ENCODE measurements around the gene NKTR. TPM values are rescaled to one million over a fixed set of nuclear protein-coding genes. Genes with fewer than 3 reads are reported as not detected.
A peak's percentile ranks its signal among the peaks of the same experiment; 100 is the strongest.

Gene NKTR
- total RNA-seq, 1 donor from 2014 or later: 25.4 TPM

DNA sequence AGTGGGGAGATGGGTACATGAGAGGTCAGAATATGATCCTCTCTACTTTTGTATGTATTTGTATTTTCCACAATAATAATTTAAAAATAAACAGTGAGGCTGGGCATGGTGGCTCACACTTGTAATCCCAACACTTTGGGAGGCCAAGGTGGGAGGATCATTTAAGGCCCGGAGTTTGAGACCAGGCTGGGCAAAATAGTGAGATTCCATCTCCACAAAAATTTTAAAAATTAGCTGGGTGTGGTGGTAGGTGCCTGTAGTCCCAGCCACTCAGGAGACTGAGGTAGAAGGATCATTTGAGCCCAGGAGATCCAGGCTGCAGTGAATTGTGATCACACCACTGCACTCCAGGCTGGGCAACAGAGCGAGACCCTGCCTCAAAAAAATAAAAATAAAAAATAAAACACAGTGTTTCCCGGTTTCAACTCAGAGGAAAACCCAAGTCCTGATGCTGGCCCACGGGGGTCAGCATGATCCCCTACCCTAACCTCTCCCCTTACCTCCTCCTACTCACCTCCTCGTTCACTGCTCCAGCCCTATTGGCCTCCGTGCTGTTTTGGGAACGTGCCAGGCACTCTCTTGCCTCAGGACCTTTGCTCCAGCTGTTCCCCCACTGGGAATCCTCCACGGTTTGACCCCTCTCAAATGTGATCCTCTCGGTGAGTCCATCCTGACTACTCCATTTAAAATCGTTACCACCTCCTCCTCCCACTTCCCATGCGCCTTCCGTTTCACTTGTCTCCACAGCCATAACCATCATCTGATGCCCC, 82.0 kb downstream of the NKTR start:
- no peak for ATAC-seq

DNA sequence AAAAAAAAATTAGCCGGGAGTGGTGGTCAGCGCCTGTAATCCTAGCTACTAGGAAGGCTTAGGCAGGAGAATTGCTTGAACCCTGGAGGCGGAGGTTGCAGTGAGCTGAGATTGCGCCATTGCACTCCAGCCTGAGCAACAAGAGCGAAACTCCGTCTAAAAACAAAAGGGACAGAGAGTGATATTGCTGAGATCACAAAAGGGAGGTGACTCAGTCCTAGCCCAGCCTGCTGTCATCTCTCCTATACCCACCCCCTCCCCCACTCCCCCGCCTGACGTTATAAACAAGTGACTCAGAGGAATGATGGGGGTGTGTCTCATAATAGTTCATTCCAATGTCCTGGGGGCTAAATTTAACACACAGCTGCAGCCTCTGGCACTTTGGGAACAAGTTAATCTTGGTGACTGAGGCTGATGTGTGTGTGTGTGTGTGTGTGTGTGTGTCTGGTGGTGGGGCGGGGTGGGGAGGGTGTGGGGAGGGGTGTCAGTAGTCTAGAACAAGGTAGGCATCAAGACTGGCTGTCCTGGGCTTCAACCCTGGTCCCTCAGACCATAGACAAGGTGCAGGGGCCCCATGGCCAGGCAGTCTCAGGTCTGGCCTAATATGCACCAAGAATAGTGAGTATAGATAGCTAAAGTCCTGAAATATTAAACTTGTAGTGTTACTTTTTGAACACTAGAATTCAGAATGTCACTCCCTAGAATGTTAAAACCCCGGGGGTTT, 83.6 kb downstream of the NKTR start:
- peak; percentile 96 for ATAC-seq

DNA sequence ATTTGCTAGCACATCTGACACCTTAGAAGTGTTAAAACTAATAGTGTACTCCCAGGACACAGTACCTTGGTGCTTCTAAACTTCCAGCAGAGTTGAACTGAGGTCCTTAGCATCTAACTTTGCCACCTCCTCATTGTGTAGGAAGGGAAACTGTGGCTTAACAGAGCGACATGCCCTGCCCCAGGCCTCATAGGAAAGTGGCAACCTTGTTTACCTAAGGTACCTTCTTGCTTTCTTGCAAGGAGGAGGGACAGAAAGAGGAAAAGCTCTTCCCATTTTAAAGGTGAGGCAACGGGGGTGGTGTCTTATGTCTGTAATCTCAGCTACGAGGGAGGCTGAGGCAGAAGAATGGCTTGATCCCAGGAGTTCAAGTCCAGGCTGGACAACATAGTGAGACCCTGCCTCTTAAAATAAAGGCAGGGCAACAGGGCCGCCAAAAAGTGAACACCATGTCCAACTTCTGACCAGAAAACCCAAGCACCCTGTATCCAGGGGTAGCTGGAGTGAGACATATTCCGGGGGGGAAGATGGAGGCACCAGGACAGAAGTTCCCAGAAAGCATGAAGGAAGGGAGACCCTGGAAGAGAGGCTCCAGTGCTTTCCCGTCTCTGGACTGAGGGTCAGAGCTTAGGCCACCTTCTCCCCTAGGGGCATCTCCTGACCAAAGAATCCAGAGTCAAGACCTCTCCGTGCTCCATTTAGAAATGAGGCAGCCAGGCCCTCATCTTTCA, 84.3 kb downstream of the NKTR start:
- ATAC-seq: no peak

- ATAC-seq: no peak
Observed at GRCh38 chr3:42685363-42685881, 84.9 kb downstream of the NKTR start, which contains the start of gene KLHL40. TSS of gene KLHL40 (plus strand) at chr3:42685537. CDS start at chr3:42685619, 82 bp downstream.

DNA sequence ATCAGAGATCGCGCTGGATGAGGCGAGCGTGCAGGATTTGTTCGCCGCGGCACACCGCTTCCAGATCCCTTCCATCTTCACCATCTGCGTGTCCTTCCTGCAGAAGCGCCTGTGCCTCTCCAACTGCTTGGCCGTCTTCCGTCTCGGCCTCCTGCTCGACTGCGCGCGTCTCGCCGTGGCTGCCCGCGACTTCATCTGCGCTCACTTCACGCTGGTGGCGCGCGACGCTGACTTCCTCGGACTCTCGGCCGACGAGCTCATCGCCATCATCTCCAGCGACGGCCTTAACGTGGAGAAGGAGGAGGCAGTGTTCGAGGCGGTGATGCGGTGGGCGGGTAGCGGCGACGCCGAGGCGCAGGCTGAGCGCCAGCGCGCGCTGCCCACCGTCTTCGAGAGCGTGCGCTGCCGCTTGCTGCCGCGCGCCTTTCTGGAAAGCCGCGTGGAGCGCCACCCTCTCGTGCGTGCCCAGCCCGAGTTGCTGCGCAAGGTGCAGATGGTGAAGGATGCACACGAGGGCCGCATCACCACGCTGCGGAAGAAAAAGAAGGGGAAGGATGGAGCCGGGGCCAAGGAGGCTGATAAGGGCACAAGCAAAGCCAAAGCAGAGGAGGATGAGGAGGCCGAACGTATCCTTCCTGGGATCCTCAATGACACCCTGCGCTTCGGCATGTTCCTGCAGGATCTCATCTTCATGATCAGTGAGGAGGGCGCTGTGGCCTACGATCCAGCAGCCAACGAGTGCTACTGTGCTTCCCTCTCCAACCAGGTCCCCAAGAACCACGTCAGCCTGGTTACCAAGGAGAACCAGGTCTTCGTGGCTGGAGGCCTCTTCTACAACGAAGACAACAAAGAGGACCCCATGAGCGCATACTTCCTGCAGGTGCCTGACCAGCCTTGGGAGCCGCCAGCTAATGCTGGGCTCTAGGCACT, 85.7 kb downstream of the NKTR start:
- no peak for ATAC-seq

DNA sequence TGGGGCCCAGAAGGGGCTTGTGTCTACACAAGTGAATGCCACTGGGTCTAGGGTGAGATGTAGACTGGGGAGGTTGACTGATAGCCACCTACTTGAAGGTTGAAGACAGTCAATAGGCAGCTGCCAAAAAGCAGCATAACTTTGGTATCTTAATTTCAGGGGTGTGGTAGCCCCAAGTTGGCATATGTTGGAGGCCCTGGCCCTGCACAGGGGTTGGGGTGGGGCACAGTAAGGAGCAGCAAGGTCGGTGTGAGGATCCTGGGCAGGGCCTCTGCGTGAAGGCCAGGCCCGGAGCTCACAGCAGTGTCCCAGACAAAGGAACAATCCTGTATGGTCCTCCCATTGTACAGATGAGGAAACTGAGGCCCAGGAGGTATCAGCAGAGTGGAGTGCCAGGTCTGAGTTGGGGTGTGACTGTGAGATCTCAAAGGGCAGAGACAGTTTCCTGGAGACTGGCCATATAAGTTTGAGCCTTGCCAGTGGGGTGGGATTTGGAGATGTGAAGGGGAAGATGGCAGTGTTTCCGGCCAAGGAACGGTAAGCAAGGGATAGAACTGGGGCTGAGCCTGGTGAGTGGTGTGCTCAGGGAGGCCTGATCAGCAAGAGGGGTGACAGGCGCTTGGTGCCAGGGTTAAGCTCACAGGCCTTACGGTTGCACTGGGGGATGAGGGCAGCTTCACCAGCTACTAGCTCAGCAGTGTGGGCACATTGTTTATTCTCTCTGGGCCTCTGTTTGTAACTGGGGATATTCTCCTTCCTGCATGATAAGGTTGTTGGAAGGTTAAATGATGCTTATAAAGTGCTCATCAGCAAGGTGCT, 86.6 kb downstream of the NKTR start:
- no peak for ATAC-seq

DNA sequence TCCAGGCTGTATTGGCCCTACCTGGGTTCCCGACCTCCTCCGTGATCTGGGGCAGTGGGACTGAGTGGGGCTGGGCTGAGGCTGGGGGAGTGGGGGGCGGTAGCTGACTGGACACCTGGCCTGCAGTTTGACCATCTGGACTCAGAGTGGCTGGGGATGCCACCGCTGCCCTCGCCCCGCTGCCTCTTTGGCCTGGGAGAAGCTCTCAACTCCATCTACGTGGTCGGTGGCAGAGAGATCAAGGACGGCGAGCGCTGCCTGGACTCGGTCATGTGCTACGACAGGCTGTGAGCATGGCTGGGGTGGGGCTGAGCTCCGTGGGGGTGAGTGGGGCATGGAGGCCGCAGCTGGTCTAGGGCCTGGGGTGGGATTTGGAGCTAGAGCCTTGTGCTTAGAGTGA, 87.5 kb downstream of the NKTR start:
- ATAC-seq: no peak

DNA sequence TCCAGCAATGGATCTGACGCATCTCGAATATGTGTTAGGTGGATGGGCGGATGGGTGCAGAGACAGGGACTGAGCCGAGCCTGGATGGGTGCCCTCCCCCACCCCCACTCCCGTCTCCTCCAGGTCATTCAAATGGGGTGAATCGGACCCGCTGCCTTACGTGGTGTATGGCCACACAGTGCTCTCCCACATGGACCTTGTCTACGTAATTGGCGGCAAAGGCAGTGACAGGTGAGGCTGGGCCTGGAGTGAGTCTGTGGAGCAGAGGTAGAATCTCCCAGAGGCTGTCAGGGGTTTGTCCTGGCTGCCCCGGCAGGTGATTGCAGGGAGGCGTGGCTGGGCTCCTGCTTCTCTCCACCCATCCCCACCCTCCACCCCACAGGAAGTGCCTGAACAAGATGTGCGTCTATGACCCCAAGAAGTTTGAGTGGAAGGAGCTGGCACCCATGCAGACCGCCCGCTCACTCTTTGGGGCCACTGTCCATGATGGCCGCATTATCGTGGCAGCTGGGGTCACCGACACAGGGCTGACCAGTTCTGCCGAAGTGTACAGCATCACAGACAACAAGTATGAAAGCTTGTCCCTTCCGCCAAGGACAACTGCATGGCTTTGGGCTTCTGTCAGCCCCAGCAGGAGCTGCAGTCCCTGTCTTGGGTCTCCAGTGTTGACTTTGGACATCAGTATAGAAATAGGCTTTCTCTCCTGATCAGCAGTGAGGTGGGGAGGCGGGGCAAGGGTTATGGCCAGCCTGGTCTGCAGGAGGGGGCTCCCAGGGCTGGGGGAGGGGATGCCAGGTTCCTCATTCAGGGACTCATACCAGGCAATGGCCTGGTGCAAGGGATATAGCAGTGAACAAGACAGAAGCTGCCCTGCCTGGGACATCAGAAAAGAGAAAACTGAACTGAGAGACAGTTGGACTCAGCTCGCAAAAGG, 88.3 kb downstream of the NKTR start:
- ATAC-seq: no peak

GRCh38 chr3:42689421-42690014, 89.0 kb downstream of the NKTR start:
- no peak for ATAC-seq

GRCh38 chr3:42690191-42690590, 89.7 kb downstream of the NKTR start:
- no peak for ATAC-seq

- ATAC-seq: no peak
Observed at GRCh38 chr3:42690766-42691680, 90.5 kb downstream of the NKTR start.

- ATAC-seq: no peak
Observed at GRCh38 chr3:42691816-42692666, 91.6 kb downstream of the NKTR start.

DNA sequence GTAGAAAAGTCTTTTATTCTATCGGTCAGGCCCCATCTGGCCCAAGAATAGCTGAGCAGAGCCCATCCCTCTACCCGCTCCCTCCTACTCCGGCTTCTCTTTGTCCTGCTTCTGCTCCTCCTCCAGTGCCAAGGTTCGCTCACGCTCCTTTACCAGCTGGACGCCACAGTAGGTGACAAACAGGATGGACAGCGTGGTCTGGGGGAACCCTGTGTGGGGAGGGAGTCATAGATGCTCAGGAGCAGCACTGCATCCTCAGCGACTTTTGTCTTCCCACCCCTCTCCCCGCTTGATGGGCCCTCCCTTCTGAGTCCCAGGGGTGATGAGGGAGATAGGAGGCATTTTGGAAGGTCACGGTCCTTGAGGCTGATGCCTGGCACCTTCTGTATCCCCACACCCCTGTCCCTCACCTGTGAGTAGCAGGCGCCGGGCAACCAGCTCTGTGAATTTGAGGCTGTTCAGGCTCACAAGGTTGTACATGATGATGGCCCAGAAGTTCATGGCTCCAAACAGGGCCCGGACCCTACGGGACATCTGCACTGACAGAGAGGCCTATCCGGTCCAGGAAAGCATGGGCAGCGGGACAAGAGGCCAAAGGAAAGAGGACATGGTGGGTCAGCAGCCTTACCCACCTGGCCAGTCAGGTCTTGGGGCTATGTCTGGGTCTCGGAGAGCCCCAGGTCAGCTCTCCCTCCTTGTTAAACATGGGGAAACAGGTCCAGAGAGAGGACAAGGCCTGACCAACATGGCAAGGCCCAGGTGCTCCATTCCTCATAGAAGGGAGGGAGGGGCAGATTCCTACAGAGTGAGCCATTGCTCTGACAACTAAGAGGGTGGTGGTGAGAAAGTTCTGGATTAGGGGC, 92.4 kb downstream of the NKTR start:
- no peak for ATAC-seq

DNA sequence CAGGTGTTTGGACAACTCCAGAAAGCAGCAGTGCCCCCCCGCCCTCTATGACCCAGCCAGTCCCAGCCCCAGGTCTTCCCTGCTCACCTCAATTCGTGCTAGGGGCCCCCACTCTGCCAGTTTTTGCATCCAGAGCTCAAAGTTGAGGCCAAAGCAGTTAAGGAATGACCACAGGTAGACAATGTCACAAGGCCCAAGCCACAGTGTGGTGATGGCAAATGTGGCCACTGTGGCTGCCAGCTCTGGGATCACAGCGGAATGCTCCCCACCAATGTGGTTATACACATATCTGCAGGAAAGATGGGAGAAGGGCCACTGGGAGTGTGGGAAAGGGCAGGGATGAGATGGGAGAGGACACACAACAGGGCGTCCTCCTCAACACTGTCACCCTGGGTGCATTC, 93.0 kb downstream of the NKTR start:
- no peak for ATAC-seq

- ATAC-seq: no peak
Observed at GRCh38 chr3:42694366-42694765, 93.9 kb downstream of the NKTR start.

All from esophagus mucosa (tissue), 1 donor.